ENCODE results near the gene ITPR3. TPM values are rescaled to one million over a fixed set of nuclear protein-coding genes. Genes with fewer than 3 reads are reported as not detected.

The ITPR3 gene
- total and polyA plus RNA-seq, 2 donors from 2014 or later, result 4.2 to 86.3 TPM

- Histone ChIP-seq H3K9ac (ENCODE audit: low read length in 3 of 3) (peak overlapping the region in 1 of 3 donors; percentile 12), H3K36me3 (ENCODE audit: control insufficient read depth in 2 of 3, insufficient read depth in 3 of 3, low read length in 3 of 3) (no peaks in the 10 kb centered on the region), H3K27ac (ENCODE audit: low read depth in 2 of 2, low read length in 2 of 2) (peak overlapping the region; percentile 51 to 74), H3K27me3 (ENCODE audit: control insufficient read depth, insufficient read depth, low read length) (no peaks in the 10 kb centered on the region), H3K4me1 (ENCODE audit: control insufficient read depth in 2 of 3, insufficient read depth in 2 of 3, low read depth in 1 of 3, low read length in 3 of 3) (peaks cover 0 to 4% (median 2%) of the 10 kb centered on the region in 3 donors), H3K9me3 (ENCODE audit: control insufficient read depth in 2 of 3, insufficient read depth in 1 of 3, low read length in 3 of 3) (no peaks in the 10 kb centered on the region), H3K4me3 (ENCODE audit: low read length in 3 of 3) (no peak overlapping the region)
- DNase-seq (peak in 2 of 5 donors; percentile 65 to 90), FAIRE-seq (no peak)
- TF ChIP-seq, protein P1, sequence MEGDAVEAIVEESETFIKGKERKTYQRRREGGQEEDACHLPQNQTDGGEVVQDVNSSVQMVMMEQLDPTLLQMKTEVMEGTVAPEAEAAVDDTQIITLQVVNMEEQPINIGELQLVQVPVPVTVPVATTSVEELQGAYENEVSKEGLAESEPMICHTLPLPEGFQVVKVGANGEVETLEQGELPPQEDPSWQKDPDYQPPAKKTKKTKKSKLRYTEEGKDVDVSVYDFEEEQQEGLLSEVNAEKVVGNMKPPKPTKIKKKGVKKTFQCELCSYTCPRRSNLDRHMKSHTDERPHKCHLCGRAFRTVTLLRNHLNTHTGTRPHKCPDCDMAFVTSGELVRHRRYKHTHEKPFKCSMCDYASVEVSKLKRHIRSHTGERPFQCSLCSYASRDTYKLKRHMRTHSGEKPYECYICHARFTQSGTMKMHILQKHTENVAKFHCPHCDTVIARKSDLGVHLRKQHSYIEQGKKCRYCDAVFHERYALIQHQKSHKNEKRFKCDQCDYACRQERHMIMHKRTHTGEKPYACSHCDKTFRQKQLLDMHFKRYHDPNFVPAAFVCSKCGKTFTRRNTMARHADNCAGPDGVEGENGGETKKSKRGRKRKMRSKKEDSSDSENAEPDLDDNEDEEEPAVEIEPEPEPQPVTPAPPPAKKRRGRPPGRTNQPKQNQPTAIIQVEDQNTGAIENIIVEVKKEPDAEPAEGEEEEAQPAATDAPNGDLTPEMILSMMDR (IDR thresholded peaks at IDR 0.05; ENCODE audit: borderline replicate concordance, extremely low read depth, insufficient read depth), result no peak
- intact Hi-C loops (cut with DNase I), result no loop called here
These were observed 21.6 kb upstream of the ITPR3 start for GRCh38 chr6:33599413-33599938.

DNA sequence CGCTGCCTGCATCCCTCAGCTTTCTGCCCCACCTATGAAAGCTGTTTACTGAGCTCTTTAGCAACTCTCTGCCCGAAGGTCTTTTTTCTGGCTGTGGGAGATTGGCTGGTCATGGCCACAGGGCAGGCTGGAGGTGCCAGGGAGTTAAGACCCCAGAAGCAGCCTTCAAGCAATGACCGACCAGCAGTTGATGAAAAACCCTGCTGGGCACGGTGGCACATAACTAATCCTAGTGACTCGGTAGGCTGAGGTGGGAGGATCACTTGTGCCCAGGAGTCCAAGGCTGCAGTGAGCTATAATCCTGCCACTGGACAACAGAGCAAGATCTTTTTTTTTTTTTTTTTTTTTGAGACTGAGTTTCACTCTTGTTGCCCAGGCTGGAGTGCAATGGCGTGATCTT is 20.4 kb upstream of the ITPR3 start:
- Histone ChIP-seq H3K4me3 (ENCODE audit: low read length in 3 of 3) (no peak overlapping the region), H3K9ac (ENCODE audit: low read length in 3 of 3) (no peak overlapping the region), H3K4me1 (ENCODE audit: control insufficient read depth in 2 of 3, insufficient read depth in 2 of 3, low read depth in 1 of 3, low read length in 3 of 3) (peaks cover 0 to 4% (median 2%) of the 10 kb centered on the region in 3 donors), H3K27ac (ENCODE audit: low read depth in 2 of 2, low read length in 2 of 2) (no peak overlapping the region), H3K9me3 (ENCODE audit: control insufficient read depth in 2 of 3, insufficient read depth in 1 of 3, low read length in 3 of 3) (no peaks in the 10 kb centered on the region), H3K27me3 (ENCODE audit: control insufficient read depth, insufficient read depth, low read length) (no peaks in the 10 kb centered on the region), H3K36me3 (ENCODE audit: control insufficient read depth in 2 of 3, insufficient read depth in 3 of 3, low read length in 3 of 3) (no peaks in the 10 kb centered on the region)
- no peak for DNase-seq
- TF ChIP-seq, protein P1 (IDR thresholded peaks at IDR 0.05; ENCODE audit: borderline replicate concordance, extremely low read depth, insufficient read depth), result no peak
- intact Hi-C loops (cut with DNase I), result no loop called here
- no peak for FAIRE-seq

DNA sequence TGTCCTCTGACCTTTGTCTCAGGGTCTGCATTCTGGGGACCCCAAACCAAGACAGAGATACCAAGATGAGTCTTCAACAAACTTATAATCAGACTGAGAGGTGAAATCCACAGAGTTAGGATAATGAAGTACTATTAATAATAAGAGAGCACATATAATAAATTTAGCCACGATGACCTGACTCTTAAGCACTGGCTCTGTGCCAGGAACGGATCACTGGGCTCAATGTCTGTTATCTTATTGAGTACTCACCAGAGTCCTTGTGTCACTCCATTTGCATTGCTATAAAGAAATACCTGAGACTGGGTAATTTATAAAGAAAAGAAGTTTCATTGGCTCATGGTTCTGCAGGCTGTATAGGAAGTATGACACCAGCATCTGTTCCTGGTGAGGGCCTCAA is 18.9 kb upstream of the ITPR3 start:
- Histone ChIP-seq H3K36me3 (ENCODE audit: control insufficient read depth in 2 of 3, insufficient read depth in 3 of 3, low read length in 3 of 3) (no peaks in the 10 kb centered on the region), H3K27ac (ENCODE audit: low read depth in 2 of 2, low read length in 2 of 2) (no peak overlapping the region), H3K9me3 (ENCODE audit: control insufficient read depth in 2 of 3, insufficient read depth in 1 of 3, low read length in 3 of 3) (no peaks in the 10 kb centered on the region), H3K4me3 (ENCODE audit: low read length in 3 of 3) (no peak overlapping the region), H3K4me1 (ENCODE audit: control insufficient read depth in 2 of 3, insufficient read depth in 2 of 3, low read depth in 1 of 3, low read length in 3 of 3) (peaks cover 0 to 4% (median 2%) of the 10 kb centered on the region in 3 donors), H3K27me3 (ENCODE audit: control insufficient read depth, insufficient read depth, low read length) (no peaks in the 10 kb centered on the region), H3K9ac (ENCODE audit: low read length in 3 of 3) (no peak overlapping the region)
- TF ChIP-seq, protein P1 (IDR thresholded peaks at IDR 0.05; ENCODE audit: borderline replicate concordance, extremely low read depth, insufficient read depth), result no peak
- no peak for DNase-seq
- intact Hi-C loops (cut with DNase I), result no loop called here
- FAIRE-seq, result no peak

Data from kidney (tissue), 14 donors.